HFFc6 (cell line): ENCODE measurements around the gene S100A7. TPM values are rescaled to one million over a fixed set of nuclear protein-coding genes. Genes with fewer than 3 reads are reported as not detected.
"Not testable (repeated sequence)": the region's sequence is repeated elsewhere in the genome, so short reads cannot be mapped to it uniquely, and the experiment has no call there.

Experiments used
- DNase-seq: peaks from one replicate; pipeline ENCODE4 v3.0.0-alpha.2; 2018
- H3K27ac Mint-ChIP-seq: 2 replicates; pipeline ENCODE4 v1.8.0; 2020; ENCODE audit warnings: mild to moderate bottlenecking, mixed read lengths
- H3K27me3 Mint-ChIP-seq: 2 replicates; pipeline ENCODE4 v1.8.0; 2021; ENCODE audit warnings: mild to moderate bottlenecking, moderate library complexity, mixed read lengths; ENCODE audit not compliant: insufficient read depth
- H3K36me3 Mint-ChIP-seq: 2 replicates; pipeline ENCODE4 v1.8.0; 2021; ENCODE audit warnings: low read depth, mixed read lengths
- H3K4me1 Mint-ChIP-seq: 2 replicates; pipeline ENCODE4 v1.8.0; 2020; ENCODE audit warnings: low read depth, mixed read lengths
- H3K4me3 Mint-ChIP-seq: 2 replicates; pipeline ENCODE4 v1.8.0; 2020; ENCODE audit warnings: mild to moderate bottlenecking, moderate library complexity, mixed read lengths
- H3K9me3 Mint-ChIP-seq: 2 replicates; pipeline ENCODE4 v1.8.0; 2020; ENCODE audit warnings: mild to moderate bottlenecking, mixed read lengths
- total RNA-seq, 6 experiments: library from RNA; stranded (reverse); fragmentation: NEBNext Ultra II Directional; extraction: Animal tissue kit (Norgen Biotek cat#: 25700); gene quantifications; 2 replicates in 1 of 6; 3 replicates in 5 of 6; pipeline ENCODE4 v1.2.3, GENCODE V29; 2021
- TF ChIP-seq, protein P1 (sequence below): fragments of 200-600 bp; sonication (generic); IDR thresholded peaks from 2 replicates; pipeline ENCODE4 v1.5.0; 2021; ENCODE audit warnings: antibody characterized with exemption, mild to moderate bottlenecking

S100A7 gene
- total RNA-seq, 6 experiments from 2014 or later: not detected

DNA sequence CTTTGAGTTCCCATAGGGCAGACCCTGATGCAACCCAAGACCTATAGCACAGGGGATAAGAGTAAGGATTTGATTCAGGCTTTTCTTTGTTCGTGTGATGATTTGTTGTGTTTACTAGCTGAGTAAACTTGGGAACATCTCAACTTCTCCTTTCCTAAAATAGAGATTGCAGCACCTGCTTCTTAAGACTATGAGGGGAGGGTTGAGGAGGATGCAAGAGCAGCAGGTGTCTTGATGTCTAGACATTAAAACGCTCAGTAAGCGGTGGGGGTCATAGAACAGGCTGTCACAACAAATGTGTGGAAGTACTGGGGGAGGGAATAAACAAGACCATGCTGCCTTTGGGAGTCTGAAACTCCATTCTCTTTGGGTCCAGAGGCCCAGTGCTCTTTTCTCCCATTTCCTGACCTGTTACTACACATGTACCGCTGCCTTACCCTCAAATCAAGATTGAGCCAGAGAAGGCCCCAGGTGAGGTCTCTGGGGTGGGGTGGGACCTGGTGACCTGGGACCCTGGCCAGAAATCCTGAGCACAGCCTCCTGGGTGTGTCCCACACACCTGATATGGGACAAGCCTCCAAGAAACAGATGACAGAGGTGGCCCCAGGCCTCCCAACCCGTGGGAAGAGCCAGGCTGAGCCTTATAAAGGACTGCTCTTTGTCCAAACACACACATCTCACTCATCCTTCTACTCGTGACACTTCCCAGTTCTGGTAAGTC is 44.4 kb downstream of the S100A7 start, which contains the start of gene S100A7A:
Gene S100A7A, plus strand, starts transcription at position 671 of the 721 bp plus-strand sequence. CDS start 1,563 bp downstream, outside the sequence.
- no peak within 1 kb of the TSS for H3K4me3 Mint-ChIP-seq
- H3K4me1 Mint-ChIP-seq: no peaks in the 10 kb centered on the region
- H3K27ac Mint-ChIP-seq: no peak within 1 kb of the TSS
- no peaks in the 10 kb centered on the region for H3K9me3 Mint-ChIP-seq
- H3K27me3 Mint-ChIP-seq: peaks cover 17% of the 10 kb centered on the region
- TF ChIP-seq, protein P1, sequence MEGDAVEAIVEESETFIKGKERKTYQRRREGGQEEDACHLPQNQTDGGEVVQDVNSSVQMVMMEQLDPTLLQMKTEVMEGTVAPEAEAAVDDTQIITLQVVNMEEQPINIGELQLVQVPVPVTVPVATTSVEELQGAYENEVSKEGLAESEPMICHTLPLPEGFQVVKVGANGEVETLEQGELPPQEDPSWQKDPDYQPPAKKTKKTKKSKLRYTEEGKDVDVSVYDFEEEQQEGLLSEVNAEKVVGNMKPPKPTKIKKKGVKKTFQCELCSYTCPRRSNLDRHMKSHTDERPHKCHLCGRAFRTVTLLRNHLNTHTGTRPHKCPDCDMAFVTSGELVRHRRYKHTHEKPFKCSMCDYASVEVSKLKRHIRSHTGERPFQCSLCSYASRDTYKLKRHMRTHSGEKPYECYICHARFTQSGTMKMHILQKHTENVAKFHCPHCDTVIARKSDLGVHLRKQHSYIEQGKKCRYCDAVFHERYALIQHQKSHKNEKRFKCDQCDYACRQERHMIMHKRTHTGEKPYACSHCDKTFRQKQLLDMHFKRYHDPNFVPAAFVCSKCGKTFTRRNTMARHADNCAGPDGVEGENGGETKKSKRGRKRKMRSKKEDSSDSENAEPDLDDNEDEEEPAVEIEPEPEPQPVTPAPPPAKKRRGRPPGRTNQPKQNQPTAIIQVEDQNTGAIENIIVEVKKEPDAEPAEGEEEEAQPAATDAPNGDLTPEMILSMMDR: no peak
- DNase-seq: no peak
- H3K36me3 Mint-ChIP-seq: no peaks in the 10 kb centered on the region

DNA sequence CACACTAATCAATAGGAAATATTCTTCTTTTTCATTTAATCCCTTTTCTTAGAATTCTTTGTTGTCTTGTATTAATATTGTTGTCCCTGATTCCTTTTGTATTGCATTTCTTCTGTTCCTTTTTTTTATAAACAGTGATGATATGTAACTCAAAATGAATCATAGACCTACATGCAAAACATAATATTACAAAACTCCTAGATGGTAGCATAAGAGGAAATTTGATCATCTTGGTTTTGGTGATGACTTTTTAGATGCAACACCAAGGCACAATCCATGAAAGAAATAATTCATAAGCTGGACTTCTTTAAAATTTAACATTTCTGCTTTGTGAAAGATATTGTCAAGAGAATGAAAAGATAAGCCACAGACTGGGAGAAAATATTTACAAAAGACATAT is 46.5 kb downstream of the S100A7 start:
- H3K27ac Mint-ChIP-seq, DNase-seq, H3K36me3 Mint-ChIP-seq, H3K4me1 Mint-ChIP-seq, H3K9me3 Mint-ChIP-seq, H3K4me3 Mint-ChIP-seq: not testable (repeated sequence)
- H3K27me3 Mint-ChIP-seq: peaks cover 13% of the 10 kb centered on the region

Other genes with a start within 250 kb of the S100A7 start
- gene PRR9, start 243.1 kb downstream of the S100A7 start, total RNA-seq: not detected
- not detected for gene LORICRIN, start 201.0 kb downstream of the S100A7 start, total RNA-seq
- not detected for gene PGLYRP3, start 147.7 kb downstream of the S100A7 start, total RNA-seq
- not detected for gene PGLYRP4, start 111.8 kb downstream of the S100A7 start, total RNA-seq
- gene S100A9, start 102.8 kb downstream of the S100A7 start, total RNA-seq: not detected
- gene S100A12, start 85.0 kb downstream of the S100A7 start, total RNA-seq: not detected
- not detected for gene S100A8, start 69.6 kb downstream of the S100A7 start, total RNA-seq
- gene S100A7A, start 44.1 kb downstream of the S100A7 start, total RNA-seq: not detected
- 1,000 to 10,000 TPM; 1,971 to 2,311 (median 2,129) TPM for gene S100A6, start 75.3 kb upstream of the S100A7 start, total RNA-seq
- gene S100A5, start 80.3 kb upstream of the S100A7 start, total RNA-seq: 1 to 10 TPM in 1 of 6 experiments, under 1 TPM in 5; 0.40 to 1.2 (median 0.71) TPM
- gene S100A4, start 85.2 kb upstream of the S100A7 start, total RNA-seq: 100 to 1,000 TPM; 394 to 846 (median 814) TPM
- gene S100A3, start 88.6 kb upstream of the S100A7 start, total RNA-seq: 1 to 10 TPM; 3.4 to 5.6 (median 5.1) TPM
- gene S100A2, start 105.2 kb upstream of the S100A7 start, total RNA-seq: 10 to 100 TPM in 4 of 6 experiments, 1 to 10 TPM in 2; 7.4 to 12.5 (median 10.4) TPM
- gene S100A16, start 152.5 kb upstream of the S100A7 start, total RNA-seq: 100 to 1,000 TPM; 235 to 351 (median 258) TPM
- gene S100A14, start 155.7 kb upstream of the S100A7 start, total RNA-seq: under 1 TPM in 1 of 6 experiments, not detected in 5; 0.54 TPM
- gene S100A13, start 166.9 kb upstream of the S100A7 start, total RNA-seq: 100 to 1,000 TPM; 162 to 225 (median 208) TPM
- gene S100A1, start 167.8 kb upstream of the S100A7 start, total RNA-seq: under 1 TPM in 3 of 6 experiments, not detected in 3; 0.59 to 0.96 (median 0.82) TPM
- gene CHTOP, start 173.4 kb upstream of the S100A7 start, total RNA-seq: 10 to 100 TPM; 48.1 to 57.9 (median 53.9) TPM
- gene SNAPIN, start 198.1 kb upstream of the S100A7 start, total RNA-seq: 10 to 100 TPM; 40.7 to 46.7 (median 42.4) TPM
- 100 to 1,000 TPM; 127 to 169 (median 156) TPM for gene ILF2, start 210.3 kb upstream of the S100A7 start, total RNA-seq
- gene NPR1, start 218.0 kb upstream of the S100A7 start, total RNA-seq: under 1 TPM in 1 of 6 experiments, not detected in 5; 0.05 TPM